ENCODE results near the gene ASPSCR1. TPM values are rescaled to one million over a fixed set of nuclear protein-coding genes. Genes with fewer than 3 reads are reported as not detected.
A peak's percentile ranks its signal among the peaks of the same experiment; 100 is the strongest.

Gene ASPSCR1
- total and polyA plus RNA-seq, 2 of the 13 experiments (the other 11 are each of a cell fraction or from before 2014, with no cell fraction given): 274 to 314 TPM

DNA sequence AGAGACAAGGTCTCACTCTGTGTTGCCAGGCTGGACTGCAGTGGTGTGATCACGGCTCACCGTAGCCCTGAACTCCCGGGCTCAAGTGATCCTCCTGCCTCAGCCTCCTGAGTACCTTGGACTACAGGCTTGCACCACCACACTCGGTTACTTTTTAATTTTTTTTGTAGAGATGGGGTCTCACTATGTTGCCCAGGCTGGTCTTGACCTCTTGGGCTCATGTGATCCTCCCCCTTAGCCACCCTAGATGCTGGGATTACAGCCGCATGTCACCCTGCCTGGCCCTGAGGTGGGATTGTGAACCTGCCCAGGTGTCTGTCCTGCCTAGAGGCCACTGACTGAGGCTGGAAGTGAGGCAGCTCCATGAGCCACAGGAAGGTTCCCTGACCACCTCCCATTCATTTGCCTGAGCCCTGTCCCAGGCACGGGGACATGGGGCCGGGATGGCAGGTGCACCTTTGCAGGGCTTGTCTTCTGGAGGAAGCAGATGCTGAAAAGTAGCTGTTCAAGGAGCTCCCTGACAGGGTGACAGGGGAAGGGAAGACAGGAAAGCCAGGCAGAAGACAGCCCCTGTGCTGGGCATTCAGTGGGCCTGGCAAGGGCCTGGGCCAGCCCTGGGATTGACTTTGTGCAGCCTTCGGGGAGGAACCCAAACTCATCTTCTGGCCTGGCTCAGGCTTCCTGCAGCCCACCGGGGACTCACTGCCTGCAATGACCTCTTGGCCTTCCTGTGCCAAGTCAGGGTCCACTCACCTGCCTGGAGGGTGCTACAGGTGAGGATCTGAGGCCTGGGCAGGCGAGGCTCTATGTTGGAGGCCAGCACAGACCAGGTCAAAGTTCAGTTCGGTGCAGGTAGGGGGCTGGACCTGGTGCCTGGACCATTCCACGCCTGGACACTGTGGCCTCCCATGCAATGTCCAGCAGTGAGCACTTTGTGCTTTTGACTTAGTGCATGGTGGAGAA lies 8.3 kb upstream of the ASPSCR1 start (continued):
- TF ChIP-seq ZNF225 (CRISPR knock-in tag; IDR thresholded peaks at IDR 0.05) (peak; percentile 79; the same call in 1 of the 2 replicates), HOXA3 (CRISPR knock-in tag; IDR thresholded peaks at IDR 0.05) (0 out of 2 replicates have a peak, but pooled peaks have one; percentile 13), ZNF879 (CRISPR knock-in tag; IDR thresholded peaks at IDR 0.05) (no peak), ERF (CRISPR knock-in tag; IDR thresholded peaks at IDR 0.05) (0 out of 2 replicates have a peak, but pooled peaks have one; percentile 34), IRF2 (CRISPR knock-in tag; IDR thresholded peaks at IDR 0.05) (no peak), AGO2 (optimal IDR thresholded peaks at IDR 0.05; ENCODE audit: low read depth, low read length) (peak; percentile 67), XRCC5 (optimal IDR thresholded peaks at IDR 0.05; ENCODE audit: low read length) (peak; percentile 24), ARNT2 (CRISPR knock-in tag; IDR thresholded peaks at IDR 0.05; ENCODE audit: low read depth) (0 out of 2 replicates have a peak, but pooled peaks have one; percentile 48), ZNF460 (CRISPR knock-in tag; IDR thresholded peaks at IDR 0.05; ENCODE audit: borderline replicate concordance) (no peak), HNRNPL (IDR thresholded peaks at IDR 0.05; ENCODE audit: low read depth, low read length) (peak; percentile 69; the same call in 1 of the 2 replicates), GTF3A (CRISPR knock-in tag; conservative IDR thresholded peaks at IDR 0.05) (no peak), NFE2L1 (CRISPR knock-in tag; IDR thresholded peaks at IDR 0.05; ENCODE audit: borderline replicate concordance) (peak; percentile 31; the same call in 1 of the 2 replicates)
- TF ChIP-seq, protein P1, sequence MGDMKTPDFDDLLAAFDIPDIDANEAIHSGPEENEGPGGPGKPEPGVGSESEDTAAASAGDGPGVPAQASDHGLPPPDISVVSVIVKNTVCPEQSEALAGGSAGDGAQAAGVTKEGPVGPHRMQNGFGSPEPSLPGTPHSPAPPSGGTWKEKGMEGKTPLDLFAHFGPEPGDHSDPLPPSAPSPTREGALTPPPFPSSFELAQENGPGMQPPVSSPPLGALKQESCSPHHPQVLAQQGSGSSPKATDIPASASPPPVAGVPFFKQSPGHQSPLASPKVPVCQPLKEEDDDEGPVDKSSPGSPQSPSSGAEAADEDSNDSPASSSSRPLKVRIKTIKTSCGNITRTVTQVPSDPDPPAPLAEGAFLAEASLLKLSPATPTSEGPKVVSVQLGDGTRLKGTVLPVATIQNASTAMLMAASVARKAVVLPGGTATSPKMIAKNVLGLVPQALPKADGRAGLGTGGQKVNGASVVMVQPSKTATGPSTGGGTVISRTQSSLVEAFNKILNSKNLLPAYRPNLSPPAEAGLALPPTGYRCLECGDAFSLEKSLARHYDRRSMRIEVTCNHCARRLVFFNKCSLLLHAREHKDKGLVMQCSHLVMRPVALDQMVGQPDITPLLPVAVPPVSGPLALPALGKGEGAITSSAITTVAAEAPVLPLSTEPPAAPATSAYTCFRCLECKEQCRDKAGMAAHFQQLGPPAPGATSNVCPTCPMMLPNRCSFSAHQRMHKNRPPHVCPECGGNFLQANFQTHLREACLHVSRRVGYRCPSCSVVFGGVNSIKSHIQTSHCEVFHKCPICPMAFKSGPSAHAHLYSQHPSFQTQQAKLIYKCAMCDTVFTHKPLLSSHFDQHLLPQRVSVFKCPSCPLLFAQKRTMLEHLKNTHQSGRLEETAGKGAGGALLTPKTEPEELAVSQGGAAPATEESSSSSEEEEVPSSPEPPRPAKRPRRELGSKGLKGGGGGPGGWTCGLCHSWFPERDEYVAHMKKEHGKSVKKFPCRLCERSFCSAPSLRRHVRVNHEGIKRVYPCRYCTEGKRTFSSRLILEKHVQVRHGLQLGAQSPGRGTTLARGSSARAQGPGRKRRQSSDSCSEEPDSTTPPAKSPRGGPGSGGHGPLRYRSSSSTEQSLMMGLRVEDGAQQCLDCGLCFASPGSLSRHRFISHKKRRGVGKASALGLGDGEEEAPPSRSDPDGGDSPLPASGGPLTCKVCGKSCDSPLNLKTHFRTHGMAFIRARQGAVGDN (CRISPR knock-in tag; IDR thresholded peaks at IDR 0.05): peak; percentile 89
- TF ChIP-seq, protein P2, sequence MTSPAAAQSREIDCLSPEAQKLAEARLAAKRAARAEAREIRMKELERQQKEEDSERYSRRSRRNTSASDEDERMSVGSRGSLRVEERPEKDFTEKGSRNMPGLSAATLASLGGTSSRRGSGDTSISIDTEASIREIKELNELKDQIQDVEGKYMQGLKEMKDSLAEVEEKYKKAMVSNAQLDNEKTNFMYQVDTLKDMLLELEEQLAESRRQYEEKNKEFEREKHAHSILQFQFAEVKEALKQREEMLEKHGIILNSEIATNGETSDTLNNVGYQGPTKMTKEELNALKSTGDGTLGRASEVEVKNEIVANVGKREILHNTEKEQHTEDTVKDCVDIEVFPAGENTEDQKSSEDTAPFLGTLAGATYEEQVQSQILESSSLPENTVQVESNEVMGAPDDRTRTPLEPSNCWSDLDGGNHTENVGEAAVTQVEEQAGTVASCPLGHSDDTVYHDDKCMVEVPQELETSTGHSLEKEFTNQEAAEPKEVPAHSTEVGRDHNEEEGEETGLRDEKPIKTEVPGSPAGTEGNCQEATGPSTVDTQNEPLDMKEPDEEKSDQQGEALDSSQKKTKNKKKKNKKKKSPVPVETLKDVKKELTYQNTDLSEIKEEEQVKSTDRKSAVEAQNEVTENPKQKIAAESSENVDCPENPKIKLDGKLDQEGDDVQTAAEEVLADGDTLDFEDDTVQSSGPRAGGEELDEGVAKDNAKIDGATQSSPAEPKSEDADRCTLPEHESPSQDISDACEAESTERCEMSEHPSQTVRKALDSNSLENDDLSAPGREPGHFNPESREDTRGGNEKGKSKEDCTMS (CRISPR knock-in tag; conservative IDR thresholded peaks at IDR 0.05): no peak
- TF ChIP-seq, protein P3, sequence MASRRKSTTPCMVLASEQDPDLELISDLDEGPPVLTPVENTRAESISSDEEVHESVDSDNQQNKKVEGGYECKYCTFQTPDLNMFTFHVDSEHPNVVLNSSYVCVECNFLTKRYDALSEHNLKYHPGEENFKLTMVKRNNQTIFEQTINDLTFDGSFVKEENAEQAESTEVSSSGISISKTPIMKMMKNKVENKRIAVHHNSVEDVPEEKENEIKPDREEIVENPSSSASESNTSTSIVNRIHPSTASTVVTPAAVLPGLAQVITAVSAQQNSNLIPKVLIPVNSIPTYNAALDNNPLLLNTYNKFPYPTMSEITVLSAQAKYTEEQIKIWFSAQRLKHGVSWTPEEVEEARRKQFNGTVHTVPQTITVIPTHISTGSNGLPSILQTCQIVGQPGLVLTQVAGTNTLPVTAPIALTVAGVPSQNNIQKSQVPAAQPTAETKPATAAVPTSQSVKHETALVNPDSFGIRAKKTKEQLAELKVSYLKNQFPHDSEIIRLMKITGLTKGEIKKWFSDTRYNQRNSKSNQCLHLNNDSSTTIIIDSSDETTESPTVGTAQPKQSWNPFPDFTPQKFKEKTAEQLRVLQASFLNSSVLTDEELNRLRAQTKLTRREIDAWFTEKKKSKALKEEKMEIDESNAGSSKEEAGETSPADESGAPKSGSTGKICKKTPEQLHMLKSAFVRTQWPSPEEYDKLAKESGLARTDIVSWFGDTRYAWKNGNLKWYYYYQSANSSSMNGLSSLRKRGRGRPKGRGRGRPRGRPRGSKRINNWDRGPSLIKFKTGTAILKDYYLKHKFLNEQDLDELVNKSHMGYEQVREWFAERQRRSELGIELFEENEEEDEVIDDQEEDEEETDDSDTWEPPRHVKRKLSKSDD (CRISPR knock-in tag; IDR thresholded peaks at IDR 0.05; ENCODE audit: low read depth): 0 out of 2 replicates have a peak, but pooled peaks have one; percentile 30
- TF ChIP-seq, protein P4, sequence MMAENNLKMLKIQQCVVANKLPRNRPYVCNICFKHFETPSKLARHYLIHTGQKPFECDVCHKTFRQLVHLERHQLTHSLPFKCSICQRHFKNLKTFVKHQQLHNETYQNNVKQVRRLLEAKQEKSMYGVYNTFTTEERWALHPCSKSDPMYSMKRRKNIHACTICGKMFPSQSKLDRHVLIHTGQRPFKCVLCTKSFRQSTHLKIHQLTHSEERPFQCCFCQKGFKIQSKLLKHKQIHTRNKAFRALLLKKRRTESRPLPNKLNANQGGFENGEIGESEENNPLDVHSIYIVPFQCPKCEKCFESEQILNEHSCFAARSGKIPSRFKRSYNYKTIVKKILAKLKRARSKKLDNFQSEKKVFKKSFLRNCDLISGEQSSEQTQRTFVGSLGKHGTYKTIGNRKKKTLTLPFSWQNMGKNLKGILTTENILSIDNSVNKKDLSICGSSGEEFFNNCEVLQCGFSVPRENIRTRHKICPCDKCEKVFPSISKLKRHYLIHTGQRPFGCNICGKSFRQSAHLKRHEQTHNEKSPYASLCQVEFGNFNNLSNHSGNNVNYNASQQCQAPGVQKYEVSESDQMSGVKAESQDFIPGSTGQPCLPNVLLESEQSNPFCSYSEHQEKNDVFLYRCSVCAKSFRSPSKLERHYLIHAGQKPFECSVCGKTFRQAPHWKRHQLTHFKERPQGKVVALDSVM (CRISPR knock-in tag; IDR thresholded peaks at IDR 0.05): peak; percentile 96
